Subcutaneous abdominal adipose tissue (tissue), 5 donors: ENCODE results near the gene YWHAQ.
A peak's percentile ranks its signal among the peaks of the same experiment; 100 is the strongest.
"Not testable (repeated sequence)": the region's sequence is repeated elsewhere in the genome, so short reads cannot be mapped to it uniquely, and the experiment has no call there.

Experiments
- H3K27ac ChIP-seq: one replicate; pipeline ENCODE4 v1.7.0; 2013; ENCODE audit warnings: low read depth, mild to moderate bottlenecking, inconsistent platforms, low read length, moderate library complexity
- H3K27me3 ChIP-seq, 5 donors: one replicate each; pipeline ENCODE4 v1.7.0; 2013; ENCODE audit warnings: low read length in 5 of 5, inconsistent platforms in 1 of 5; ENCODE audit not compliant: control insufficient read depth in 5 of 5, insufficient read depth in 4 of 5
- H3K36me3 ChIP-seq, 5 donors: one replicate each; pipeline ENCODE4 v1.7.0; 2013; ENCODE audit warnings: low read length in 5 of 5; ENCODE audit not compliant: control insufficient read depth in 5 of 5, insufficient read depth in 5 of 5
- H3K4me1 ChIP-seq, 5 donors: one replicate each; pipeline ENCODE4 v1.7.0; 2013; ENCODE audit warnings: low read length in 5 of 5, mild to moderate bottlenecking in 3 of 5, moderate library complexity in 1 of 5; ENCODE audit not compliant: control insufficient read depth in 5 of 5, insufficient read depth in 5 of 5
- H3K4me3 ChIP-seq, 5 donors: one replicate each; pipeline ENCODE4 v1.7.0; 2013; ENCODE audit warnings: low read length in 5 of 5, low read depth in 1 of 5
- H3K9ac ChIP-seq, 5 donors: one replicate each; pipeline ENCODE4 v1.7.0; 2013; ENCODE audit warnings: low read length in 5 of 5, mild to moderate bottlenecking in 4 of 5, moderate library complexity in 3 of 5
- H3K9me3 ChIP-seq, 5 donors: one replicate each; pipeline ENCODE4 v1.7.0; 2013; ENCODE audit warnings: low read length in 5 of 5; ENCODE audit not compliant: control insufficient read depth in 5 of 5
- donor health status: healthy.
- donor health status: healthy.
- donor health status: healthy.
- donor health status: healthy.
- donor health status: healthy.

YWHAQ gene

GRCh38 chr2:9558948-9559381, 71.8 kb downstream of the YWHAQ start:
- Histone ChIP-seq H3K9me3 (no peaks in the 10 kb centered on the region), H3K4me1 (peaks cover 0 to 26% (median 20%) of the 10 kb centered on the region in 5 donors), H3K36me3 (peaks cover 0 to 2% (median 0%) of the 10 kb centered on the region in 5 donors), H3K4me3 (no peak overlapping the region), H3K9ac (no peak overlapping the region), H3K27ac (no peak overlapping the region), H3K27me3 (no peaks in the 10 kb centered on the region)

- H3K27ac ChIP-seq, result peak overlapping the region; percentile 99
Measured at GRCh38 chr2:9556121-9556743, 74.6 kb downstream of the YWHAQ start.

GRCh38 chr2:9555297-9556120, 75.3 kb downstream of the YWHAQ start, which contains the start of gene ADAM17:
ADAM17 (minus strand) TSS chr2:9555830; CDS start chr2:9555605, 225 bp downstream.
- Histone ChIP-seq H3K36me3 (peaks cover 0 to 2% (median 0%) of the 10 kb centered on the region in 5 donors), H3K9me3 (no peaks in the 10 kb centered on the region), H3K27me3 (no peaks in the 10 kb centered on the region), H3K27ac (peak within 1 kb of the TSS; percentile 99), H3K4me3 (peak within 1 kb of the TSS; percentile 80 to 95 (median 87)), H3K9ac (peak within 1 kb of the TSS; percentile 93 to 100 (median 96)), H3K4me1 (peaks cover 0 to 53% (median 39%) of the 10 kb centered on the region in 5 donors)

More at GRCh38 chr2:9556121-9556743, 74.6 kb downstream of the YWHAQ start:
- peaks cover 0 to 49% (median 39%) of the 10 kb centered on the region in 5 donors for H3K4me1 ChIP-seq
- H3K27me3 ChIP-seq, result no peaks in the 10 kb centered on the region
- peak overlapping the region; percentile 80 to 89 (median 86) for H3K4me3 ChIP-seq
- H3K9ac ChIP-seq, result peak overlapping the region; percentile 80 to 100 (median 91)
- H3K36me3 ChIP-seq, result peaks cover 0 to 2% (median 0%) of the 10 kb centered on the region in 5 donors
- no peaks in the 10 kb centered on the region for H3K9me3 ChIP-seq

- H3K4me1 ChIP-seq, result peaks cover 0 to 57% (median 40%) of the 10 kb centered on the region in 5 donors
- no peaks in the 10 kb centered on the region for H3K27me3 ChIP-seq
- H3K9me3 ChIP-seq, result no peaks in the 10 kb centered on the region
- H3K27ac ChIP-seq, result peak overlapping the region; percentile 99
- peak overlapping the region; percentile 90 to 100 (median 96) for H3K9ac ChIP-seq
- peak overlapping the region; percentile 66 to 95 (median 87) for H3K4me3 ChIP-seq
- peaks cover 0 to 2% (median 0%) of the 10 kb centered on the region in 5 donors for H3K36me3 ChIP-seq
Measured at GRCh38 chr2:9554921-9555296, 75.9 kb downstream of the YWHAQ start.

- no peaks in the 10 kb centered on the region for H3K27me3 ChIP-seq
- H3K9ac ChIP-seq, result peak overlapping the region in 3 of 5 donors; percentile 8 to 73 (median 12)
- H3K4me3 ChIP-seq, result no peak overlapping the region
- peaks cover 0 to 70% (median 42%) of the 10 kb centered on the region in 5 donors for H3K4me1 ChIP-seq
- no peaks in the 10 kb centered on the region for H3K9me3 ChIP-seq
- no peaks in the 10 kb centered on the region for H3K36me3 ChIP-seq
- H3K27ac ChIP-seq, result peak overlapping the region; percentile 96
Measured at GRCh38 chr2:9552219-9553178, 78.3 kb downstream of the YWHAQ start.

GRCh38 chr2:9550859-9551391, 79.9 kb downstream of the YWHAQ start:
- H3K27me3 ChIP-seq, H3K9me3 ChIP-seq, H3K9ac ChIP-seq, H3K36me3 ChIP-seq, H3K4me3 ChIP-seq: not testable (repeated sequence)
- peaks cover 0 to 62% (median 43%) of the 10 kb centered on the region in 5 donors for H3K4me1 ChIP-seq
- H3K27ac ChIP-seq, result peak overlapping the region; percentile 96

GRCh38 chr2:9549420-9549819, 81.4 kb downstream of the YWHAQ start:
- H3K27ac ChIP-seq, result no peak overlapping the region
- H3K4me1 ChIP-seq, result peaks cover 0 to 55% (median 42%) of the 10 kb centered on the region in 5 donors
- peak overlapping the region in 1 of 5 donors; percentile 25 for H3K9ac ChIP-seq

GRCh38 chr2:9548506-9548905, 82.3 kb downstream of the YWHAQ start:
- no peaks in the 10 kb centered on the region for H3K9me3 ChIP-seq
- H3K4me1 ChIP-seq, result peaks cover 0 to 50% (median 32%) of the 10 kb centered on the region in 5 donors
- H3K4me3 ChIP-seq, result no peak overlapping the region
- H3K9ac ChIP-seq, result no peak overlapping the region
- no peaks in the 10 kb centered on the region for H3K36me3 ChIP-seq
- no peaks in the 10 kb centered on the region for H3K27me3 ChIP-seq
- H3K27ac ChIP-seq, result no peak overlapping the region

More at GRCh38 chr2:9549420-9549819, 81.4 kb downstream of the YWHAQ start:
- Histone ChIP-seq H3K36me3 (no peaks in the 10 kb centered on the region), H3K4me3 (no peak overlapping the region), H3K27me3 (no peaks in the 10 kb centered on the region), H3K9me3 (no peaks in the 10 kb centered on the region)

- no peaks in the 10 kb centered on the region for H3K9me3 ChIP-seq
- H3K27ac ChIP-seq, result no peak overlapping the region
- H3K4me3 ChIP-seq, result no peak overlapping the region
- H3K9ac ChIP-seq, result no peak overlapping the region
- H3K4me1 ChIP-seq, result peaks cover 0 to 43% (median 28%) of the 10 kb centered on the region in 5 donors
- no peaks in the 10 kb centered on the region for H3K36me3 ChIP-seq
- H3K27me3 ChIP-seq, result no peaks in the 10 kb centered on the region
Measured at GRCh38 chr2:9547262-9547991, 83.4 kb downstream of the YWHAQ start.
